HG03135 (cell line): ENCODE data around the gene TOMM6.
"Not testable (repeated sequence)": the region's sequence is repeated elsewhere in the genome, so short reads cannot be mapped to it uniquely, and the experiment has no call there.

Source experiments
- ATAC-seq: cut with Tn5 transposase; IDR thresholded peaks from one replicate; pipeline ENCODE4 v1.9.1; 2021; ENCODE audit warnings: mild to moderate bottlenecking, moderate library complexity; ENCODE audit not compliant: unreplicated experiment

Gene TOMM6

DNA sequence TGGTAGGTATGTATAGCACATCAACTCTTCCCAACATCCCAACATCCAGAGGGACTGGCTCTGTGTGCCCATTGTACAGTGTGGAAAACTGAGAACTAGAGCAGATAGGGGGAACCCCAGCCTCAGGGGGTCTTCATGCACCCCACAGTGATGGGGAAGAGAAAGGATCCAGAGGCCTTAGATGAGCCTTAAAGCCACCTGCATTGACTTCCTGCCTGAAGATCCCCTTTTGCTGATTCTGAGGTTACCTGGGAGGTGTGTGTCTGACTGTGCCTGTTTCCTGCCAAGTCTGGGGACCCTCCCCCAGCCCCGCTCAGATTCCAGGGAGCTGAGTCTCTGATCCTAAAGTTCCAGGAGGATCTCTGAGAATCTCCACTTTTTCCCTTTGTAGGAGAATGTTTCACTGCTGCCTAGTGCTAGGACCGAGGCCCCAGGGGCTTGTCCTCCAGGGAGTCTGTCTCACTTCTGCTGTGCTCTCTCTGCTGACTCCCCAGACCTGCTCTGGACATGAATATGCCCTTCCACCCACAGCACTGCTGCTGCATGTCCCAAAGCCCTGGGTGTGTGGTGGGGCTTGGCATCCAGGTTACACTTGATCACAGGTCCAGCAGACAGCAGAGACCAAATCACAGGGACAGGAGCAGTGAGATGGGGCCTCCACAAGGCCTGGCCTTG is 27.5 kb upstream of the TOMM6 start:
- ATAC-seq, result no peak

DNA sequence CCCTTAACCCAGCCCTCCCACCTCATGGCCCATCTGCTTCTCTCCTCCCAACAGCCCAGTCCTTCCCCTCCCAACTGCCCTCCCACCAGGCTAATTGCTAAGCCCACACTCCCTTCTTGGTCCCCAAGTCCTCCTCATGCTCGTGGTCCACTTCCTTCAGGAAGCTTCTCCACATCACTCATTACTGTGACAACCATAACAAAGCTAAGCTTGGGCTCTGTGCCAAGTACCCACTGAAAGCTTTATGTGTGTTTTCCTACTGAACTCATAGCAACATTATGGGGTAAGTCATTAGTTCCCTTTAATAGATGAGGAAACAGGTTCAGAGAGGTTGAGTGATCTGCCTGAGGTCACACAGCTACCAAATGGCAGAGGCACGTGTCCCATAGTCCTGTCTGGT is 24.0 kb upstream of the TOMM6 start:
- ATAC-seq, result no peak

DNA sequence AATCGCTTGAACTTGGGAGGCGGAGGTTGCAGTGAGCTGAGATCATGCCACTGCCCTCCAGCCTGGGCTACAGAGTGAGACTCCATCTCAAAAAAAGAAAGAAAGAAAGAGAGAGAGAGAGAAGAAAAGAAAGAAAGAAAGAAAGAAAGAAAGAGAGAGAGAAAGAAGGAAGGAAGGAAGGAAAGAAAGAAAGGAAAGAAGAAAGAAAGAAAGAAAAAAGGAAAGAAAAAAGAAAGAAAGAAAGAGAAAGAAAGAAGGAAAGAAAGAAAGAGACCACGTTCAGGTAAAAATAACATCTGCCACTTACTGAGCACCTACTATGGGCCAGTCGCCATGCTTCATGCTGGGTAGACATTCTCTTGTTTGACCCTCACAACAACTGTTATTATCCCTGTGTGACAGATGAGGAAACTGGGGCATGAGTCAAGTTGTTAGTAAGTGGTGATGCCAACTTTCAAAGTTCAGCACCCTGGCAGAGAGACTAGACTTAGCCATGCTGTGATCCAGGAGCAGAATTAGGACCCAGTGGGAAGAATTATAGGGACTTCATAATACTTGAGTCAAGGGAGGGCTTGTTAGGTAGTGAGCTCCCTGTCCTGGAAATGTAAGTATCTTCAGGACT is 21.3 kb upstream of the TOMM6 start:
- ATAC-seq, result not testable (repeated sequence)

DNA sequence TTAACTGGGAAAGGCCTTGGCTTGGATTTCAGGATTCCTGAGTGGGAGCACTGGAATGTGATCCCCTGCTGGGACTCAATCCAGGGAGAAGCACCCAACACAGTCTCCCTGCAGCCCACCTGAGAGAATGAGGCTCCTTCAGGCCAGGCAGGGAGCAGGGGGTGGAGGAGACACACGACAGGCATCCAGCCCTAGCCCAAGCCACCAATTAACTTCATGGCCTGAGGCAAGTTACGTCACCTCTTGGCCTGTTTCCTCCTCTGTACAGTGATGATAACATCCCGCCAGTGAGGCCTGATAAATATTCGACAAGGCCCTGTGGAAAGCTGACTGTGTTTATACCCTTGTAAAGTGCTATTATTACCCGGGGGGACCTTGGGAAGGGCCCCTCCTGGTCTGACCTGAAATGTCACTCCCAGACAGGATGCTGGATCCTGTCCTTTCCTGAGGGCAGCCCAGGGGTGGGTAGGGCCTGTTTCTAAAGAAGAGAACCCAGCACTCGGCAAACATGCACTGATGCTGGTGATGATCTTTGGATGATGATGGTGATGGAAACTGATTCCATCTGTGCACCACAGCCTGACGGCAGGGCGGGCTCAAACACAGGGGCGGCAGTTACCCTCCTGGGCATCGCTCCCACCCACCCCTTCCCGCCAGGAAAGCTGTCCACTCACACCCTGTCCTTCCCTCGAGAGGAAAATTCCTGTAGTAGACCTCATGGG is 20.2 kb upstream of the TOMM6 start:
- ATAC-seq, result no peak

DNA sequence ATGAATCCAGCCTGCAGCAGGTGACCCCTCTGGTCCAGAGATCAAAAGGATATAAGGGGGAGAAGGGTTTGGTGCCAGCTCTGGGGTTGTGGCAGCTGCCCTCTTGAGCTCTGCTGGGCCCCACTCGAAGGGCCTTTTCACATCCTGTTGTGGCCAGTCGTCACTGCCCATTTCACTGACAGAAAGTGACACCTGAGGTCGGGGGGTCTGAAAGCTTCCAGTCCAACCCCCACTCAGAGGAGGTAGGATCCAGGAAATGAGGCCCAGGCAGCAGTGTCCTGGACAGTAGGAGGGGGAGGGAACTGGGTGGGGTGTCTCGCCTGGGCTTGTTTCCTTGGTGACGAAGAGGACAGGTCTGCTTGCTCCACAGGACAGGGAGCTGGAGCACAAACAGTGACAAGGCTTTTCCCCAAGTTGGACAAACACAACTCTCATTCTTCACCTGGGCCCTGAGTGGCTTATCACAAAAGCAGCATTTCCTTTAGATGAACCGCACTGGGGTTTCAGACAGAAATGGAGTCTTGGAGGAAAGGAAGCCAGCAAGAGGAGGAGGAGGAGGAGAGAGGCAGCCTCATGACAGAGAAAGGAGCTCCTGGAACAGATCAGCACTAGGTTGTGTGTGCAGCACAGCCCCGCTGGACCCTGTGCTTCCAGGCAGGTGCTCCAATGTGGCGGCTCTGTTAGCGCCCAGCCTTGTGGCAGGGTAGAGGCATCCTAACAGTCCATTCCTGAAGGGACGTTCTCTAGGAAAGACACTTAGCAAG is 18.8 kb upstream of the TOMM6 start:
- no peak for ATAC-seq

DNA sequence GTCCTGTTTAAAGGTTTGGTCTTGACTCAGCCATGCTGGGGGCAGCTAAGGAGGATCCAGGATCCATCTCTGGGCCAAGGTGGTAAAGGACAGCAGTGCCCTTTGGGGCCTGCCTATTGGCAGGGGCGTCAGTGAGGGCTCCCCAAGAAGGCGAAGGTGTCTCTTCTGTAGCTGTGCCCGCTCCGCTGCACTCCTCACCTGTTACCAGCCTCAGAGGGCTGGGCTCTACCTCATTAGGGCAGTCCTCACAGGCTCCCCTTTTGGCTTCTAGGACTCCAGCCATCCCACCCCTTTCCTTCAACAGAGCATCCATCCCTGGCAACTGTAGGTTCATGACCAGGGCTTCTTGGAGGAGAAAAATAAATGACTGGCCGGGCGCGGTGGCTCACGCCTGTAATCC is 18.1 kb upstream of the TOMM6 start:
- ATAC-seq, result no peak

DNA sequence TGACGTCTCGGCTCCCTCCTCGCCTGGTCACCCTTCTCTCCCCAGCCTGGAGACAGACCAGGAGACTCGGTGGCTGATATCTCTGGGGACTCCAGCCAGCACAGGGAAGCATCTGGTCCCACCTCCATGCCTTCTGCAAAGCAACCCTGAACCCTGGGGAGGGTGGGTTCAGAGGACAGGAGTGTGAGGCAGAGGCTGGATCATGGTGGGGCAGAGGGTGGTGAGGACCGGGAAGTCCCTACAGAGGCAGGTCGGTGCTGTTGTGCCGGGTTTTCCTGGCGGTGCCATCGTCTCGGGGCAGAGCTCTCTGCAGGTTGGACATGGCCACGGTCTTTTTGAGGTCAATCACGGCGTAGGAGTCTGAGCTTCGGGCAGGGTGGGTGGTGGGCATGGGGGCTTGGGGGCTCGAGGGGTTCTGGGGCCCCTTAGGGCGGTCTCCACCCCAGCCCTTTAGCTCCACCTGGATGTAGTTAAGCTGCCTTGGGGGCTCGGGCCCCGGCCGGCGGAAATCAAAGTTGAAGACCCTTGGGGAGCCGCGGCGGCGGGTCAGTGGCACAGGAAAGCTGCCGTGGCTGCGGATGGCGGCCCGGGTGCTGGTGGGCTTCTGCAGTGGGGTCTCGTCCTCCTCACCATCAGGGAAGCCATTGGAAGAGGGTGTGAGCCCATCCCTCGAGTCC is 17.0 kb upstream of the TOMM6 start:
- no peak for ATAC-seq

DNA sequence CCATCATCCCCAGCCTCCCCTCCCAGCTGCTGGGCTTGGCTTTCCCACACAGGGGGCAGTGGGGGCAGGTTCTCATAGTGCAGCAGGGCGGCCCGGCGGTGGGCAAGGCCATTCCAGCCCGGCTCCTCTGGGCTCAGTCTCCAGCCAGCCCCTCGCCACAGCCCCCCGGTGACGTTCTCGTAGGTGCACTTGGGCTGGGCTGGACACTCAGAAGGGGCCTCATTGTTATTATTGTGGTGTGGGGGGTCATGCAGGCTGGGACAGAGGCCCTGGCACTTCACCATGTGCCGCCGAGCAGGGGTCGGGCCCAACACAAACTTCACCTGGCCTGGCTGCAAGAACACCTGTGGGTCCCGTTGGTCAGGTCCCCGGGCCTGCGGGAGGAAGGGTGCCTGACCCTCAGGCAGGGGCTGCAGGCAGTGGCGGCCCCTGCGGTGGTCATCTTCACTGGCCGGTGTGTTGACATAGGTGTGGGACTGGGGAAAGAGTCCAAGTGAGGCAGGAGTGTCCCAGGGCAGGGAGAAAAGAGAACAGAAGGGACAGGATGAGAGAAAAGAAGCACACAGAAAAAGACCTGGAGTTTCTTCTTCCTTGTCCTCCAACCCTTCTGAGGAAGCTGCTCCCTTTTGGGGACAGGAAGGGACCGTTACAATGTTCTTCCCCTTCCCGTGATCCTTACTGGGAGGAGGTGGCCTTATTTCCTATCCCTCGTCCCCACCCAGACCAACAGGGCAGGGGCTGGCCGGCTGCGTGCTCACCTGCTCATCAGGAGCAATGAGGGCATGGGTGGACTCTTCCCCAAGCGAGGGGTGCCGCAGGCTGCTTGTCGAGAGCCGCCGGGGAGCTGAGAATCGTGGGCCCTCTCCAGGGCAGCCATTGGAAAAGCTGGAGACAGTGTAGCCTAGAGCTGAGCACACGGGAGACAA is 16.2 kb upstream of the TOMM6 start:
- ATAC-seq, result no peak

DNA sequence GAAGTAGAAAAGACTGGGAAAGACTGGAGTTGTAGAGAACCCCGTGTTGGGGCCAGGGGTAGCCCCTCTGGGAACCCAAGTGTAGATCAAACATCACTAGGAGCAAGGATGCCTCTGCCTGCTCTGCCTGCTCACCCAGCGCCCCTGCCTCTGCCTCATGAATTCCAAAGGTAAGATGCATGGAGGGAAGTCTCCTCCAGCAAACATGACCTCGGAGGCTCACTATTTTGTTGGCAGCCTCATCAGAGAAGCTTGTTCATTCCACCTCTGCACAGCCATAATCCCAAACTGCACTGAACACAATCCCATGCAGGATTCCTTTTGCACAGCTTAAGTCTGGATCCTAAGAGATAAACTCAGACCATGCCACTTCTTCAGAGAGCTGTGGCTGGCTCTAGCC is 12.7 kb upstream of the TOMM6 start:
- ATAC-seq, result no peak

DNA sequence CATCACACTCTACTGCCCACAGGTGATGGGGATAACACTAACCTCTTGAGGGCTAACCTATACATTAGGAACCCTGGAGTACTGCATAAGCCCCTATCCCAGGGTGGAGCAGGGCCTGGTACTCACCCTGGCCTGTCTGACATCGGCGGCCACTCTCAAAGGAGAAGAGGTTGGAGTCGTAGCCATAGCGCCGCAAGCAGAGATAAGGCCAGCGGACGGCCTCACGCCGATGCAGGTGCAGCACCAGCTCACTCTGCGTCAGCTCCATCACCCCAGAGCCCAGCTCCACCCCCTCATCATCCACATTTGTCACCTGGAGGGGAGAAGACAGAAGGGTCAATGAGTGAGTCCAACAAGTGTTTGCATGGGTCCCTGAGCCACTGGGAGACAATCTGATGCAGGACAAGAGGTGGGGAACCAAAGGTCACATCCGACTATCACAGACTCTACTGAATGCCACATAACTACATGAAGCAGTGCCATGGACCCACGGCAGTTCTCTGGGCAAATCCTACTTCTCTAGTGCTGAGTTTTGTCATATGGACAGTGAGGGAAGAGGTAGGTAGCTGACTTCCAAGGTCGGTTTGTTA is 12.1 kb upstream of the TOMM6 start:
- no peak for ATAC-seq

DNA sequence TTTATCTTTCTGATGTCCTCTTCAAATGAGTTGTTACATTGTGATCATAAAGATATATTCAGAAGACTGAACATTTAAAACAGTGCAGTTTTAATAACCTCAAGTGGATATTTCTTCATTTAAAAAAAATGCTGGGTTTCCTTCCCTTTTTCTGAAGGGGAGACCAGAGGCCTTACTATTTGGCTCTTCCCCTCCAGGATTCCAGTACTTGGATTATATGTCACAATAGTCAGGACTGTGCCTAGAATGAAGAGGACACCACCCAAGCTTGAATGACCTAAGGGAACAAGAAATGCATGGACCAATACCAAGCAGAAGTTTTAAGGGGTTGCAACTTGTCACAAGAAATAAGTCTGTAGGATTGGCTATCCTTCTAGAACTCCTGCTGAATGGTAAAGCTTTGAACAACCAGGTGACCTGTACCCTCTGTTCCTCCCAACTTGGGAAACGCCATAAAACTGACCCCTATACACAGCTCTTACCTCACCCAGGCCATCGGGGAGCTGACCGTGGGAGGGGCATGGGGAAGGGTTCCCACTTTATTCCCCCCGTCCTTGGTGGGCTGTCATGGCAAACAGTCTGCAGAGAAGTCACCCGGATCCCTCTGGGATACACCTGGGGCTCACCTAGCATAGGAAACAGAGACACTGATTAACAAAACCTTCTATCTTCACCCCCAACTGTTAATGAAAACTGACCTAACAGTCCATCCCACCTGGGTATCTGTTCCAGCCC is 9.8 kb upstream of the TOMM6 start:
- ATAC-seq, result no peak

DNA sequence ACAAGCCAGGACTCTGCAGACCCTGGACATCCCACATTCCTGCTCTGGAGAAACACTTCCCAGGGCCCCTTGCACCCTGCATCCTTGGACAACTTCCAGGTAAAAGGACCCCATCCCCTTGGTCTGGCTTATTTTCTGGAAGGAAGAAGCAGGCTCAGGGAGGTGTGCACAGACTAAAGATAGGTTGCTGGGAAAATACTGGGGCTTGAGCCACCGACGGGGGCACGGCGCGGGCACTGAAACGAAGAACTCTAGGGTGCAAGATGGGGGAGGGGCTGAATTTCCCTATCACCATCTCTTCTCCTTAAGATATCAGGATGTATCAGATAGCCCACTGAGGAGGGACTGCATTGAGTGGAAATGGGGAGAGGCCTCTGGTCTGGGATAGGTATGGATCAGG is 8.6 kb upstream of the TOMM6 start:
- no peak for ATAC-seq

DNA sequence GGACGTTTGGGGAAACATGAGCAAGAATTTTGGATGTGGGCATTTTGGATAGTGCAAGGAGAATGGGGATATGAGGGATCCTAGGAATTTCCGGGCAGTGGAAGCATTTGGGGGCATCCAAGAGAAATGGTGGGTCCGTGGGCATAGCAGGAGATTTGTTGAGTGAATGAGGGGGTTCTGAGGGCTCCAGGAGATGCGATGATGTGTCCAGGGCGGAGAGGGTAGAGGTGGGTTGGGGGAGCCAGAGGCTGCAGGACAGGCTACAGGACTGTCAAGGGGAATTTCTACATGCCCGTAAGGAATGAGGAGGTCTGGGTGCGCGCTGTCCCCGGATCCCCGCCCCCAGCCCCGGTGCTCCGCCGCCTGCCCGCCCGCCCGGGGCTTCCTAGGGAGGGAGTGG is 8.2 kb upstream of the TOMM6 start:
- peak; percentile 5 for ATAC-seq

DNA sequence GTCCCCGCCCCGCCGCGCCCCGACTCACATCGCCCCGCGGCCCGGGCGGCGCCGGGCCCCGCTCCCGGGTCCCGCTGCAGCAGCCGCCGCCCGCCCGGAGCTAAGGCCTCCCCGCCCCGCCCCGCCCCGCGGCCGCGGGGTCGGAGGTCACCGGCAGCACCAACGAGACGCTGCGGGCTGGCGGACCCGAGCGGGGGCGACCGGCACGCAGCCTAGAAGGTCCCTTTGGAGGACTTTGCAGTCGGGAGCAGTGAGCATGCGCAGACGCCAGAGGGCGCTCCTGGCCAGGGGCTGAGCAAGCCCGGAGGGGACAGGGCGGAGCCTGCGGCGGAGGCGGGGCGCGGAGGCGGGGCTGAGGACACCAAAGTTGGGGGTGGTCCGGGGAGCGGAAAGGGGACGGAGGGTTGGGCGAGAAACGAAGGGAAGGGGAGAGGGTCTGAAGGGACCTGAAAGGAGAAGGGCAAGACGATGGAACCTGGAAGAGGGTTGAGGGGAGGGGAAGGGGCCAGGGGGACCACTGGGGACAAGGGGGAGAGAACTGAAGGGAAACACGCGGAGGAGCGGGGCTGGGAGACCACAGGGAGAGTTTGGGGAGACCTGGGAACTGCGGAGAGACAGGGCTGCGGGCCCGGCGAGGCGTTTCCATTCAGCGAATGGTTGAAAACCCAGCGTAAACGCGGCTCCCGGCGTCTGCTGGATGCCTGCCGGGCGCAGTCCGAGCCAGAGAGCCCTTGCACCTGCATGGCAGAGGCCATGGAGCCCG is 7.5 kb upstream of the TOMM6 start, which contains the start of gene FRS3:
FRS3 (minus strand) TSS at position 113 of the 763 bp plus-strand sequence. CDS start 2,913 bp downstream, outside the sequence.
- ATAC-seq, result peak; percentile 90

DNA sequence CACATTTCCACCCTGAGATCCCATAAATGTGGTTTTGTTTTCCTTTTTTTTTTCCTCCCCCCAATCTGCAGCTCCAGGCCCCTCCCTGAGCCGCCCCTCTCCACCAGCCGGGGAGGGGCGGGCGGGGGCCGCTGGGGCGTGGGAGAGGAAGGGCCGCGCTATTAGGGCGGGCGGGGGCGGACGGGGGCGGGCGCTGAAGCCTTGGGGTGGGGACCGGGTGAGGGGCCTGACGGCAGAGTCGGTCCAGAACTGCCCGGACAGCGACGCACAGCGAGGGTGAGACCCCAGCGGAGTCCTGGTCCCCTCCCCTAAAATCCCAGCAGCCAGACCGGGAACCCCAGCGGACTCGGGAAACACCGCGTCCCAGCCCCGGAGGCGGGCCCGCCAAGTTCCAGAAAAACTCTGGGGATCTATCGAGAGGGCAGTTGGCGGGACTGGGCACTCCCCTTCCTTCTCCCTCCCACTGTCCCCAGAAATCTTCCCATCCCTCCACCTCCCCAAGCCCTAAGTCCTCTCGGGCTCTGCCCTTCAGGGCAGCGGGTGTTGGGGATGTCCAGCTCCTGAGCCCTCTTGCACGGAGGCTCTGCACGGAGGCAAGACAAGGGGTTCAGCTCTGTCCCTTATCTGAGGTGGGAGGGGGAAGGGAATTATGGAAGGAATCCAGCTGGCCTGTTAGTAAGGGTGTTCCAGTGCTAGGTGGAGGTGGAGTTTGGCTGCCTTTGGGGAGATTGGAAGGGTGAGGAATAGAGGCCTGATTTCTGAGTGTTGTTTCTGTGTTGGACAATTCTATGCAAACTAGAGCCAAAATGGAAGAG is 6.7 kb upstream of the TOMM6 start, which contains the start of gene PRICKLE4:
PRICKLE4 (plus strand) TSS at position 232 of the 815 bp plus-strand sequence. CDS start 2,692 bp downstream, outside the sequence.
- ATAC-seq, result no peak

DNA sequence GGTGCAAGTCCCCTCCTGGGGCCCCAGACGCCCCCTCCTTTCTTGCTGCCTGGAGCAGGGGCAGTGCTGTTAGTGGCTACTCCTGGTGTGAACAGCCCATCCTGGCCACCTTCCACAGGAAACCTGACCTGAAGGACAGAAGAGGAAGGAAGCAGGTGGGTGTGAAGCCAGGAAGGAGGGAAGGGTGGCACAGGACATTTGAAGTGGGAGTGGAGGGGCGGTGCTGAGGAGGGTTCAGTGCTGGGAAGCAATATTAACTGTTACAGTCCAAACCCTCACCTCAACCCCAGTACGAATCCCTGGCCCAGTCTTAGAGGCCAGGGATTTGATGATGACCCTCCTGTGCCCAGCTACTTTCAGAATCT is 6.1 kb upstream of the TOMM6 start:
- no peak for ATAC-seq
